K562 (cell line): Measurements from ENCODE around the gene ELF3. TPM values are rescaled to one million over a fixed set of nuclear protein-coding genes. Genes with fewer than 3 reads are reported as not detected.
A peak's percentile ranks its signal among the peaks of the same experiment; 100 is the strongest.

ENCODE experiments used
- ATAC-seq: fragments of 200-7000 bp; cut with Tn5 transposase; 3 replicates; pipeline ENCODE4 v1.9.1; 2020; ENCODE audit warnings: moderate library complexity
- BruUV-seq: library from RNA; stranded (reverse); fragments of 400-500 nt; replicated peaks from 2 replicates; lab custom pipeline; 2021; lab: Mats Ljungman, UMichigan
- CTCF ChIA-PET: fragments of 300-600 bp; formaldehyde crosslinking; extraction: SDS; loops from one replicate; lab custom pipeline; 2021; ENCODE audit warnings: low intra/inter-chr PET ratio; lab: Yijun Ruan, JAX
- POLR2A ChIA-PET: fragments of 300-600, 350-650 bp; sonication (Branson Sonifier 250); formaldehyde crosslinking; extraction: SDS; loops from one replicate; lab custom pipeline; 2021; ENCODE audit warnings: antibody characterized with exemption, inconsistent platforms; lab: Yijun Ruan, JAX
- DNase-seq, 4 experiments: peaks; one replicate each; pipeline versions ENCODE4 v3.0.0 to v3.0.0-alpha.2; 2011 to 2018; ENCODE audit warnings: low spot score in 3 of 4, mixed read lengths in 3 of 4; ENCODE audit errors: extremely low read depth in 1 of 4
- FAIRE-seq: peaks from 2 replicates; lab custom pipeline; 2011; peaks lifted over from hg19 to GRCh38; lab: Jason Lieb, UNC
- H2AFZ ChIP-seq: 2 replicates; pipeline ENCODE4 v1.6.0; 2011; ENCODE audit warnings: low read depth, low read length, control low read depth, inconsistent platforms
- H3K27ac ChIP-seq: fragments of 200-600 bp; 3 replicates; pipeline ENCODE4 v1.8.0; 2011; ENCODE audit warnings: low read depth, mild to moderate bottlenecking, control low read depth, inconsistent platforms, low read length, moderate library complexity, mixed read lengths; ENCODE audit errors: extremely low read depth
- H3K27me3 ChIP-seq, 2 experiments: fragments of 300-600 bp in 1 of 2; 2 replicates in 1 of 2; 3 replicates in 1 of 2; pipeline versions ENCODE4 v1.6.0 to v1.8.0; 2011; ENCODE audit warnings: inconsistent platforms in 2 of 2, low read length in 2 of 2, mild to moderate bottlenecking in 1 of 2, mixed read lengths in 1 of 2, moderate library complexity in 1 of 2; ENCODE audit not compliant: control insufficient read depth in 2 of 2, insufficient read depth in 2 of 2
- H3K36me3 ChIP-seq: fragments of 300-600 bp; 3 replicates; pipeline ENCODE4 v1.8.0; 2011; ENCODE audit warnings: mild to moderate bottlenecking, low read length, inconsistent platforms; ENCODE audit not compliant: control insufficient read depth, insufficient read depth
- H3K4me1 ChIP-seq, 2 experiments: fragments of 200-600 bp in 1 of 2; replicated peaks in 1 of 2; 2 replicates in 1 of 2; 3 replicates in 1 of 2; pipeline versions ENCODE4 v1.5.1 to v1.8.0; 2011; ENCODE audit warnings: inconsistent platforms in 2 of 2, low read length in 2 of 2, mild to moderate bottlenecking in 1 of 2, mixed read lengths in 1 of 2, moderate library complexity in 1 of 2; ENCODE audit not compliant: control insufficient read depth in 2 of 2, insufficient read depth in 2 of 2
- H3K4me2 ChIP-seq: 2 replicates; pipeline ENCODE4 v1.6.1; 2011; ENCODE audit warnings: low read length, control low read depth, inconsistent platforms, mixed read lengths; ENCODE audit not compliant: insufficient read depth
- H3K4me3 ChIP-seq: fragments of 200-600 bp; sonication (generic), shearing (Covaris generic); 2 replicates; pipeline ENCODE4 v1.5.1; 2016; ENCODE audit warnings: control low read depth, inconsistent platforms
- H3K79me2 ChIP-seq: fragments of 200-600 bp; 3 replicates; pipeline ENCODE4 v1.8.0; 2011; ENCODE audit warnings: low read length, inconsistent platforms; ENCODE audit not compliant: control insufficient read depth, insufficient read depth
- H3K9ac ChIP-seq, 2 experiments: 2 replicates each; pipeline versions ENCODE4 v1.6.0 to v1.6.1; 2011; ENCODE audit warnings: low read depth in 2 of 2, low read length in 2 of 2, control low read depth in 1 of 2, inconsistent platforms in 1 of 2, mild to moderate bottlenecking in 1 of 2, mixed read lengths in 1 of 2; ENCODE audit not compliant: insufficient read depth in 1 of 2
- H3K9me1 ChIP-seq: one replicate; pipeline ENCODE4 v1.6.0; 2011; ENCODE audit warnings: inconsistent platforms, mild to moderate bottlenecking, low read length, moderate library complexity; ENCODE audit not compliant: control insufficient read depth, insufficient read depth
- H3K9me3 ChIP-seq: replicated peaks from 2 replicates; pipeline ENCODE4 v1.5.1; 2011; ENCODE audit warnings: low read depth, low read length, inconsistent platforms; ENCODE audit not compliant: control insufficient read depth, insufficient read depth
- H4K20me1 ChIP-seq: replicated peaks from 2 replicates; pipeline ENCODE4 v1.6.1; 2011; ENCODE audit warnings: low read length, inconsistent platforms, mixed read lengths; ENCODE audit not compliant: control insufficient read depth, insufficient read depth
- CHD2 ChIP-seq: IDR thresholded peaks from 2 replicates; pipeline ENCODE4 v1.6.1; 2011; ENCODE audit warnings: low read depth, low read length
- POLR2A ChIP-seq: fragments of 450-650 bp; conservative IDR thresholded peaks from 2 replicates; pipeline ENCODE4 v1.6.1; 2016
- POLR2AphosphoS2 ChIP-seq: IDR thresholded peaks from 2 replicates; pipeline ENCODE4 v1.6.1; 2012; ENCODE audit warnings: low read length, improper control_type of control experiment
- POLR2B ChIP-seq: fragments of 450-650 bp; IDR thresholded peaks from 2 replicates; pipeline ENCODE4 v1.6.1; 2018; ENCODE audit warnings: low read depth; ENCODE audit not compliant: partially characterized antibody
- RBM14 ChIP-seq: fragments of 200-400 bp; formaldehyde crosslinking; IDR thresholded peaks from 2 replicates; pipeline ENCODE4 v1.6.1; 2018; ENCODE audit warnings: low read depth, mild to moderate bottlenecking, low read length, moderate library complexity, borderline replicate concordance; ENCODE audit not compliant: insufficient read depth
- SUPT5H ChIP-seq: fragments of 450-650 bp; IDR thresholded peaks from 2 replicates; pipeline ENCODE4 v1.6.1; 2016
- ZNF146 ChIP-seq: IDR thresholded peaks from one replicate; pipeline ENCODE4 v1.6.1; 2018; ENCODE audit warnings: missing compliant biosample characterization; ENCODE audit not compliant: unreplicated experiment
- ZNF232 ChIP-seq: sonication (generic); formaldehyde crosslinking; IDR thresholded peaks from 2 replicates; pipeline ENCODE4 v1.8.0; 2022; ENCODE audit warnings: mild to moderate bottlenecking, missing genetic modification reagents
- WGBS: fragments of 100-300 bp; shearing (Covaris generic); methylation state at CpG from one replicate; pipeline ENCODE4 v1.1.6; 2016; ENCODE audit warnings: low coverage, mixed read lengths; ENCODE audit not compliant: insufficient coverage; ENCODE audit errors: missing lambda C conversion rate; 5-methylcytosine and 5-hydroxymethylcytosine counted together
- in situ Hi-C: fragments of 300-500 bp; cut with MboI; formaldehyde crosslinking; loops from 4 replicates; pipeline ENCODE4 v1.15.0; 2018; ENCODE audit warnings: inconsistent platforms, mixed read lengths
- intact Hi-C: fragments of 100-400 bp; cut with micrococcal nuclease; formaldehyde crosslinking; loops from 2 replicates; pipeline ENCODE4 v1.14.2; 2022
- polyA plus RNA-seq, 8 experiments: library from polyadenylated mRNA; depleted of rRNA in 4 of 8; stranded (reverse) in 5 of 8; unstranded in 3 of 8; fragments of >200 nt; fragmentation: Nextera tagmentation in 2 of 8; fragmentation: Illumina TruSeq in 1 of 8; extraction: Ambion mirVana in 2 of 8; extraction: Trizol in 1 of 8; gene quantifications; 2 replicates each; pipeline versions ENCODE4 v1.2.1 to v1.2.3, GENCODE V29; 2011 to 2014; ENCODE audit warnings: inconsistent platforms in 1 of 8, missing spikeins in 1 of 8
- total RNA-seq, 7 experiments: library from RNA; depleted of rRNA in 6 of 7; stranded (reverse); fragments of >200 nt in 6 of 7; fragmentation: Illumina TruSeq in 2 of 7; extraction: Trizol in 2 of 7; gene quantifications; 2 replicates each; pipeline versions ENCODE4 v1.2.1 to v1.2.3, GENCODE V29; 2011 to 2021; ENCODE audit warnings: low replicate concordance in 1 of 7
- TF ChIP-seq, protein P1 (sequence below), 2 experiments: fragments of 450-650 bp; conservative IDR thresholded peaks; 2 replicates each; pipeline ENCODE4 v1.6.1; 2017; ENCODE audit warnings: mild to moderate bottlenecking in 2 of 2, moderate library complexity in 2 of 2
- TF ChIP-seq, protein P2 (sequence below): fragments of 450-650 bp; IDR thresholded peaks from 2 replicates; pipeline ENCODE4 v1.7.1; 2018; ENCODE audit warnings: mild to moderate bottlenecking, low read depth; ENCODE audit not compliant: partially characterized antibody
- TF ChIP-seq, protein P3 (sequence below): sonication (generic); formaldehyde crosslinking; IDR thresholded peaks from 2 replicates; pipeline ENCODE4 v1.8.0; 2022; ENCODE audit warnings: missing genetic modification reagents, mild to moderate bottlenecking, borderline replicate concordance
- TF ChIP-seq, protein P4 (sequence below): fragments of 250-450 bp; sonication (Bioruptor Pico); IDR thresholded peaks from 2 replicates; pipeline ENCODE4 v1.9.0; 2021; ENCODE audit warnings: mild to moderate bottlenecking

Gene ELF3
- total and polyA plus RNA-seq, 9 of the 15 experiments (the other 6 are each of a cell fraction or from before 2014, with no cell fraction given) = 0.03 to 1.2 (median 0.07) TPM; not detected in 4

DNA sequence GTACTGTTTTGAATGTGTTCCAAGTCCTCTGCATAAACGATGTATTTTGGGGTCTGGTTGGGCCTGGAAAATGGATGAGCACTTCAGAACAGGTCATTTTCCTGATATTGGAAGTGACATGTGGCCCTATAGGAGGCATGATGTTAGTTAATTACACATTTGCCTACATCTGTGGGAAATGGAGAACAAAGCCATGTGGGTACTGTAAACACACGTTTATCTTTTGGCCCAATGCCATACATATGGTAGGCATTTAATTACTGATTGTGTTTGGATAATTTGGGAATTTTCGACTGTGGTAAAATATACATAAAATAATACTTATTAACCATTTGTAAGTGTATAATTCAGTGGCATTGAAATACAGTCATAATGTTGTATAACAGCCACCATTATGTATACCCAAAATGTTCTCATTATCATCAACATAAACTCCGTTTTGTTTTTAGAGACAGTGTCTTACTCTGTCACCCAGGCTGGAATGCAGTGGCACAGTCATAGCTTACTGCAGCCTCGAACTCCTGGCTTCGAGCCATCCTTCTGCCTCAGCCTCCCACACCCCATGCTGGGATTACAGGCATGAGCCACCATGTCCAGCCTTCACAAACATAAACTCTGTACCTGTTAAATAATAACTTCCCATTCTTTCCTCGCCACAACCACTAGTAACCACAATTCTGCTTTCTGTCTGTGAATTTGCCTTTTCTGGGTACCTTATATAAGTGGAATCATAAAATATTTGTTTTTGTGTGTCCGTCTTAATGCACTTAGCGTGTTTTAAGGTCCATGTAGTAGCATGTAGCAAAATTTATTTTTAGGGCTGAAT, 39.8 kb upstream of the ELF3 start:
- Histone ChIP-seq H3K36me3 (peaks cover 51% of the 10 kb centered on the region), H3K27ac (no peak overlapping the region), H3K9ac (no peak overlapping the region), H4K20me1 (no peaks in the 10 kb centered on the region; the same call in none of the 2 replicates), H3K9me3 (no peaks in the 10 kb centered on the region), H2AFZ (no peak overlapping the region), H3K27me3 (no peaks in the 10 kb centered on the region), H3K4me1 (no peaks in the 10 kb centered on the region; a peak in 1 of 5 replicates), H3K4me3 (no peak overlapping the region), H3K9me1 (no peaks in the 10 kb centered on the region), H3K4me2 (no peak overlapping the region), H3K79me2 (peaks cover 14% of the 10 kb centered on the region; the same call in 2 of the 3 replicates)
- BruUV-seq = no TSS peak
- ChIA-PET POLR2A (interaction anchor here (0.6 to 4.2 kb wide), 6 partner anchors 8 to 57 kb away, joined by 3 to 54 read pairs (median 4); partner anchors contain the start of genes LMOD1, RNPEP and TIMM17A), CTCF (interaction anchor here (0.6 to 6.5 kb wide), 4 partner anchors 10 to 92 kb away, joined by 3 to 117 read pairs (median 10); no protein-coding TSS in a partner anchor)
- in situ Hi-C loops = loop anchor here (5.0 kb wide), 1 partner anchor 78 kb away; no protein-coding TSS in a partner anchor
- intact Hi-C loops = loop anchor here (10.0 kb wide), 2 partner anchors 256 to 436 kb away; partner anchors contain the start of gene NAV1
- ATAC-seq (peak; percentile 56), FAIRE-seq (peak; percentile 32), DNase-seq (no peak)
- 55% methylated on average over 9 of the region's 9 CpGs for WGBS
- TF ChIP-seq, protein P1, sequence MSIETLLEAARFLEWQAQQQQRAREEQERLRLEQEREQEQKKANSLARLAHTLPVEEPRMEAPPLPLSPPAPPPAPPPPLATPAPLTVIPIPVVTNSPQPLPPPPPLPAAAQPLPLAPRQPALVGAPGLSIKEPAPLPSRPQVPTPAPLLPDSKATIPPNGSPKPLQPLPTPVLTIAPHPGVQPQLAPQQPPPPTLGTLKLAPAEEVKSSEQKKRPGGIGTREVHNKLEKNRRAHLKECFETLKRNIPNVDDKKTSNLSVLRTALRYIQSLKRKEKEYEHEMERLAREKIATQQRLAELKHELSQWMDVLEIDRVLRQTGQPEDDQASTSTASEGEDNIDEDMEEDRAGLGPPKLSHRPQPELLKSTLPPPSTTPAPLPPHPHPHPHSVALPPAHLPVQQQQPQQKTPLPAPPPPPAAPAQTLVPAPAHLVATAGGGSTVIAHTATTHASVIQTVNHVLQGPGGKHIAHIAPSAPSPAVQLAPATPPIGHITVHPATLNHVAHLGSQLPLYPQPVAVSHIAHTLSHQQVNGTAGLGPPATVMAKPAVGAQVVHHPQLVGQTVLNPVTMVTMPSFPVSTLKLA (conservative IDR thresholded peaks at IDR 0.05) = peak; percentile 44 to 68; a peak in 3 of 4 replicates
- TF ChIP-seq POLR2A (peak; percentile 65), POLR2AphosphoS2 (peak; percentile 77; the same call in 1 of the 2 replicates), POLR2B (peak; percentile 73), RBM14 (no peak), ZNF146 (peak; percentile 16), CHD2 (0 out of 2 replicates have a peak, but pooled peaks have one; percentile 8), SUPT5H (peak; percentile 69), ZNF232 (CRISPR knock-in tag) (no peak)
- TF ChIP-seq, protein P2, sequence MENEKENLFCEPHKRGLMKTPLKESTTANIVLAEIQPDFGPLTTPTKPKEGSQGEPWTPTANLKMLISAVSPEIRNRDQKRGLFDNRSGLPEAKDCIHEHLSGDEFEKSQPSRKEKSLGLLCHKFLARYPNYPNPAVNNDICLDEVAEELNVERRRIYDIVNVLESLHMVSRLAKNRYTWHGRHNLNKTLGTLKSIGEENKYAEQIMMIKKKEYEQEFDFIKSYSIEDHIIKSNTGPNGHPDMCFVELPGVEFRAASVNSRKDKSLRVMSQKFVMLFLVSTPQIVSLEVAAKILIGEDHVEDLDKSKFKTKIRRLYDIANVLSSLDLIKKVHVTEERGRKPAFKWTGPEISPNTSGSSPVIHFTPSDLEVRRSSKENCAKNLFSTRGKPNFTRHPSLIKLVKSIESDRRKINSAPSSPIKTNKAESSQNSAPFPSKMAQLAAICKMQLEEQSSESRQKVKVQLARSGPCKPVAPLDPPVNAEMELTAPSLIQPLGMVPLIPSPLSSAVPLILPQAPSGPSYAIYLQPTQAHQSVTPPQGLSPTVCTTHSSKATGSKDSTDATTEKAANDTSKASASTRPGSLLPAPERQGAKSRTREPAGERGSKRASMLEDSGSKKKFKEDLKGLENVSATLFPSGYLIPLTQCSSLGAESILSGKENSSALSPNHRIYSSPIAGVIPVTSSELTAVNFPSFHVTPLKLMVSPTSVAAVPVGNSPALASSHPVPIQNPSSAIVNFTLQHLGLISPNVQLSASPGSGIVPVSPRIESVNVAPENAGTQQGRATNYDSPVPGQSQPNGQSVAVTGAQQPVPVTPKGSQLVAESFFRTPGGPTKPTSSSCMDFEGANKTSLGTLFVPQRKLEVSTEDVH = peak; percentile 37
- TF ChIP-seq, protein P3, sequence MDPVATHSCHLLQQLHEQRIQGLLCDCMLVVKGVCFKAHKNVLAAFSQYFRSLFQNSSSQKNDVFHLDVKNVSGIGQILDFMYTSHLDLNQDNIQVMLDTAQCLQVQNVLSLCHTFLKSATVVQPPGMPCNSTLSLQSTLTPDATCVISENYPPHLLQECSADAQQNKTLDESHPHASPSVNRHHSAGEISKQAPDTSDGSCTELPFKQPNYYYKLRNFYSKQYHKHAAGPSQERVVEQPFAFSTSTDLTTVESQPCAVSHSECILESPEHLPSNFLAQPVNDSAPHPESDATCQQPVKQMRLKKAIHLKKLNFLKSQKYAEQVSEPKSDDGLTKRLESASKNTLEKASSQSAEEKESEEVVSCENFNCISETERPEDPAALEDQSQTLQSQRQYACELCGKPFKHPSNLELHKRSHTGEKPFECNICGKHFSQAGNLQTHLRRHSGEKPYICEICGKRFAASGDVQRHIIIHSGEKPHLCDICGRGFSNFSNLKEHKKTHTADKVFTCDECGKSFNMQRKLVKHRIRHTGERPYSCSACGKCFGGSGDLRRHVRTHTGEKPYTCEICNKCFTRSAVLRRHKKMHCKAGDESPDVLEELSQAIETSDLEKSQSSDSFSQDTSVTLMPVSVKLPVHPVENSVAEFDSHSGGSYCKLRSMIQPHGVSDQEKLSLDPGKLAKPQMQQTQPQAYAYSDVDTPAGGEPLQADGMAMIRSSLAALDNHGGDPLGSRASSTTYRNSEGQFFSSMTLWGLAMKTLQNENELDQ (CRISPR knock-in tag) = no peak
- TF ChIP-seq, protein P4, sequence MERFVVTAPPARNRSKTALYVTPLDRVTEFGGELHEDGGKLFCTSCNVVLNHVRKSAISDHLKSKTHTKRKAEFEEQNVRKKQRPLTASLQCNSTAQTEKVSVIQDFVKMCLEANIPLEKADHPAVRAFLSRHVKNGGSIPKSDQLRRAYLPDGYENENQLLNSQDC = 0 out of 2 replicates have a peak, but pooled peaks have one; percentile 8
